ENCODE data around the gene U2AF2.

DNA sequence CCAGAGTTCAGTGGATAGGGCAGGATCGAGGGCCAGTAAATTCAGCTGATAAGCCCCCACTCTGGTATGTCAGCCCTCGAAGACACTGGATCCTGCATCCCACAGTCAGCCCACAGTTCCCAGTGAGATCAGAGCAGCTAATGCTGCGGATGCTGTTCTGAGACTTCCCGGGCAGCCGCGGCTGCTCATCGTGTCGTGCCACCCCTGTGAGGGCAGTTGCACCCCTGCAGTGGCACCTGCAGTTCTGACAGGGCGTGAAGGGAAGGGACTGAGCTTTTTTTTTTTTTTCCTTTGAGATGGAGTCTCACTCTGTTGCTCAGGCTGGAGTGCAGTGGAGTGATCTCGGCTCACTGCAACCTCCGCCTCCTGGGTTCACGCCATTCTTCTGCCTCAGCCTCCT, 12.7 kb downstream of the U2AF2 start:
- TF ChIP-seq, protein P1, sequence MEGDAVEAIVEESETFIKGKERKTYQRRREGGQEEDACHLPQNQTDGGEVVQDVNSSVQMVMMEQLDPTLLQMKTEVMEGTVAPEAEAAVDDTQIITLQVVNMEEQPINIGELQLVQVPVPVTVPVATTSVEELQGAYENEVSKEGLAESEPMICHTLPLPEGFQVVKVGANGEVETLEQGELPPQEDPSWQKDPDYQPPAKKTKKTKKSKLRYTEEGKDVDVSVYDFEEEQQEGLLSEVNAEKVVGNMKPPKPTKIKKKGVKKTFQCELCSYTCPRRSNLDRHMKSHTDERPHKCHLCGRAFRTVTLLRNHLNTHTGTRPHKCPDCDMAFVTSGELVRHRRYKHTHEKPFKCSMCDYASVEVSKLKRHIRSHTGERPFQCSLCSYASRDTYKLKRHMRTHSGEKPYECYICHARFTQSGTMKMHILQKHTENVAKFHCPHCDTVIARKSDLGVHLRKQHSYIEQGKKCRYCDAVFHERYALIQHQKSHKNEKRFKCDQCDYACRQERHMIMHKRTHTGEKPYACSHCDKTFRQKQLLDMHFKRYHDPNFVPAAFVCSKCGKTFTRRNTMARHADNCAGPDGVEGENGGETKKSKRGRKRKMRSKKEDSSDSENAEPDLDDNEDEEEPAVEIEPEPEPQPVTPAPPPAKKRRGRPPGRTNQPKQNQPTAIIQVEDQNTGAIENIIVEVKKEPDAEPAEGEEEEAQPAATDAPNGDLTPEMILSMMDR (IDR thresholded peaks at IDR 0.05) = no peak
- no peak for TF ChIP-seq POLR2A (IDR thresholded peaks at IDR 0.05; ENCODE audit: low read depth)
